ENCODE measurements around the gene RFC4.
"Not testable (repeated sequence)": the region's sequence is repeated elsewhere in the genome, so short reads cannot be mapped to it uniquely, and the experiment has no call there.

Gene RFC4

GRCh38 chr3:186806089-186807055 is at the start of gene RFC4:
Gene RFC4, minus strand, starts transcription at chr3:186806482. Its CDS starts 1,769 bp downstream, at chr3:186804713.
- DNase-seq: peak; percentile 77

GRCh38 chr3:186854954-186855353 is 48.7 kb upstream of the RFC4 start:
- DNase-seq: no peak

GRCh38 chr3:186854146-186854545 is 47.9 kb upstream of the RFC4 start:
- no peak for DNase-seq

GRCh38 chr3:186852994-186853393 is 46.7 kb upstream of the RFC4 start:
- no peak for DNase-seq

GRCh38 chr3:186851835-186852234 is 45.6 kb upstream of the RFC4 start:
- DNase-seq: not testable (repeated sequence)

- no peak for DNase-seq
Measured at GRCh38 chr3:186849374-186849975, 43.2 kb upstream of the RFC4 start.

- no peak for DNase-seq
Measured at GRCh38 chr3:186847437-186847836, 41.2 kb upstream of the RFC4 start.

GRCh38 chr3:186845756-186846155 is 39.5 kb upstream of the RFC4 start:
- no peak for DNase-seq

GRCh38 chr3:186844908-186845307 is 38.6 kb upstream of the RFC4 start:
- no peak for DNase-seq

- no peak for DNase-seq
Measured at GRCh38 chr3:186843039-186843432, 36.8 kb upstream of the RFC4 start.

GRCh38 chr3:186842426-186843038 is 36.2 kb upstream of the RFC4 start, which contains the start of gene ADIPOQ:
Gene ADIPOQ, plus strand, starts transcription at chr3:186842710. Its CDS starts 10,349 bp downstream, at chr3:186853059.
- DNase-seq: no peak

- DNase-seq: no peak
Measured at GRCh38 chr3:186841620-186842019, 35.3 kb upstream of the RFC4 start.

GRCh38 chr3:186839874-186840641 is 33.8 kb upstream of the RFC4 start:
- no peak for DNase-seq

GRCh38 chr3:186832276-186832675 is 26.0 kb upstream of the RFC4 start:
- no peak for DNase-seq

- no peak for DNase-seq
Measured at GRCh38 chr3:186831798-186832197, 25.5 kb upstream of the RFC4 start.

GRCh38 chr3:186828340-186828739 is 22.1 kb upstream of the RFC4 start:
- no peak for DNase-seq

- peak; percentile 75 for DNase-seq
Measured at GRCh38 chr3:186826976-186827857, 20.9 kb upstream of the RFC4 start.

GRCh38 chr3:186826410-186826975 is 20.2 kb upstream of the RFC4 start:
- no peak for DNase-seq

- no peak for DNase-seq
Measured at GRCh38 chr3:186825872-186826409, 19.7 kb upstream of the RFC4 start.

GRCh38 chr3:186825294-186825821 is 19.1 kb upstream of the RFC4 start:
- no peak for DNase-seq
